ENCODE measurements around the gene RUNX1. TPM values are rescaled to one million over a fixed set of nuclear protein-coding genes. Genes with fewer than 3 reads are reported as not detected.

The RUNX1 gene
- total and polyA plus RNA-seq, 2 donors (not counting 3 experiments of a cell fraction or from before 2014, with no cell fraction given), result 4.6 to 17.9 TPM

DNA sequence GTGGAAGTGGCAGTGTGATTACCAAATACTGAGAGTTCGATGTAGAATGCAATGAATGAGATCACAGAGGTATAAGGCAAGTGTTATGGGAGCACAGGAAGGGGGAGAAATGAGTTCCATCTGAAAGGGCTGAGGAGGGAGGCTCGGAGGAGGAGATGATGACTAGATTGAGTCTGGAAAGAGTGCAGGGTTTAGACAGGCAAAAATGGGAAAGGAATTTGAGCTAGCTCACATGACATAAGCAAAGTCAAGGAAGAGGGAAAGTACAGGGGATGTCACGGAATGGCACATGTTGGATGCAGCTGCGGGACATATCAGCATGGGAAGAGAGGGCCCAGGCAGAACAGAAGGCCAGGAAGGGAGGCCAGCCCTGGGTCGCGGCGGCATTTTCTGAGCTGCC, 132.7 kb downstream of the RUNX1 start:
- Histone ChIP-seq H3K4me3 (replicated peaks in 1 of 3; ENCODE audit: insufficient read depth in 1 of 3, low read depth in 1 of 3, low read length in 3 of 3) (no peak overlapping the region), H3K4me1 (ENCODE audit: control insufficient read depth, extremely low read depth, insufficient read depth, low read length) (no peaks in the 10 kb centered on the region), H3K27ac (ENCODE audit: insufficient read depth, low read depth, low read length) (no peak overlapping the region), H3K9ac (replicated peaks; ENCODE audit: extremely low read depth, insufficient read depth, low read length) (no peak overlapping the region), H3K36me3 (ENCODE audit: control insufficient read depth in 2 of 2, extremely low read depth in 1 of 2, insufficient read depth in 2 of 2, low read length in 2 of 2) (no peaks in the 10 kb centered on the region), H4K20me1 (replicated peaks; ENCODE audit: control insufficient read depth, extremely low read depth, insufficient read depth, low read length) (no peaks in the 10 kb centered on the region), H3K9me3 (replicated peaks; ENCODE audit: control insufficient read depth, insufficient read depth, low read length) (no peaks in the 10 kb centered on the region), H3K4me2 (ENCODE audit: insufficient read depth, low read length) (no peak overlapping the region), H3K79me2 (ENCODE audit: control insufficient read depth, insufficient read depth, low read length) (no peaks in the 10 kb centered on the region), H3K27me3 (ENCODE audit: control insufficient read depth in 2 of 2, insufficient read depth in 2 of 2, low read length in 2 of 2) (peaks cover 23 to 24% of the 10 kb centered on the region in 2 experiments), H3K9me1 (replicated peaks; ENCODE audit: control insufficient read depth, extremely low read depth, insufficient read depth, low read length) (no peaks in the 10 kb centered on the region), H2AFZ (ENCODE audit: low read depth, low read length) (no peak overlapping the region)
- no peak for DNase-seq (ENCODE audit: low read depth, low spot score)
- dilution Hi-C loops (cut with MboI; ENCODE audit: extremely low pct_ligation_motif_present, low sequenced_read_pairs), result no loop called here
- POLR2A ChIA-PET, result no interaction called here
- no TSS peak for BruUV-seq (replicated peaks)
- intact Hi-C loops (cut with micrococcal nuclease), result no loop called here
- FAIRE-seq, result no peak
- TF ChIP-seq EZH2 (IDR thresholded peaks at IDR 0.05; ENCODE audit: borderline replicate concordance, low read depth, low read length, severe bottlenecking) (no peak), POLR2A (IDR thresholded peaks at IDR 0.05; ENCODE audit: low read depth, low read length) (no peak), GATA2 (IDR thresholded peaks at IDR 0.05; ENCODE audit: insufficient read depth, insufficient read length, low read depth, low read length) (no peak), JUN (IDR thresholded peaks at IDR 0.05; ENCODE audit: borderline replicate concordance, insufficient read depth, insufficient read length, low read depth) (no peak), FOS (IDR thresholded peaks at IDR 0.05; ENCODE audit: borderline replicate concordance, insufficient read depth, low read length) (no peak)
- TF ChIP-seq, protein P1, sequence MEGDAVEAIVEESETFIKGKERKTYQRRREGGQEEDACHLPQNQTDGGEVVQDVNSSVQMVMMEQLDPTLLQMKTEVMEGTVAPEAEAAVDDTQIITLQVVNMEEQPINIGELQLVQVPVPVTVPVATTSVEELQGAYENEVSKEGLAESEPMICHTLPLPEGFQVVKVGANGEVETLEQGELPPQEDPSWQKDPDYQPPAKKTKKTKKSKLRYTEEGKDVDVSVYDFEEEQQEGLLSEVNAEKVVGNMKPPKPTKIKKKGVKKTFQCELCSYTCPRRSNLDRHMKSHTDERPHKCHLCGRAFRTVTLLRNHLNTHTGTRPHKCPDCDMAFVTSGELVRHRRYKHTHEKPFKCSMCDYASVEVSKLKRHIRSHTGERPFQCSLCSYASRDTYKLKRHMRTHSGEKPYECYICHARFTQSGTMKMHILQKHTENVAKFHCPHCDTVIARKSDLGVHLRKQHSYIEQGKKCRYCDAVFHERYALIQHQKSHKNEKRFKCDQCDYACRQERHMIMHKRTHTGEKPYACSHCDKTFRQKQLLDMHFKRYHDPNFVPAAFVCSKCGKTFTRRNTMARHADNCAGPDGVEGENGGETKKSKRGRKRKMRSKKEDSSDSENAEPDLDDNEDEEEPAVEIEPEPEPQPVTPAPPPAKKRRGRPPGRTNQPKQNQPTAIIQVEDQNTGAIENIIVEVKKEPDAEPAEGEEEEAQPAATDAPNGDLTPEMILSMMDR (IDR thresholded peaks at IDR 0.05; ENCODE audit: extremely low read depth in 1 of 2, insufficient read depth in 1 of 2, low read depth in 1 of 2, low read length in 2 of 2), result no peak
- CTCF ChIA-PET, result no interaction called here

- dilution Hi-C loops (cut with MboI; ENCODE audit: extremely low pct_ligation_motif_present, low sequenced_read_pairs), result no loop called here
- H4K20me1 ChIP-seq (replicated peaks; ENCODE audit: control insufficient read depth, extremely low read depth, insufficient read depth, low read length), result no peaks in the 10 kb centered on the region
- H3K4me2 ChIP-seq (ENCODE audit: insufficient read depth, low read length), result no peak overlapping the region
- FAIRE-seq (no peak), DNase-seq (ENCODE audit: low read depth, low spot score) (no peak)
- ChIA-PET POLR2A (no interaction called here), CTCF (no interaction called here)
- H3K36me3 ChIP-seq (ENCODE audit: control insufficient read depth in 2 of 2, extremely low read depth in 1 of 2, insufficient read depth in 2 of 2, low read length in 2 of 2), result no peaks in the 10 kb centered on the region
- intact Hi-C loops (cut with micrococcal nuclease), result no loop called here
- H2AFZ ChIP-seq (ENCODE audit: low read depth, low read length), result no peak overlapping the region
- no peak overlapping the region for H3K4me3 ChIP-seq (replicated peaks in 1 of 3; ENCODE audit: insufficient read depth in 1 of 3, low read depth in 1 of 3, low read length in 3 of 3)
- H3K79me2 ChIP-seq (ENCODE audit: control insufficient read depth, insufficient read depth, low read length), result no peaks in the 10 kb centered on the region
- TF ChIP-seq MYC (IDR thresholded peaks at IDR 0.05; ENCODE audit: low read depth, low read length), result no peak
- TF ChIP-seq POLR2A (IDR thresholded peaks at IDR 0.05; ENCODE audit: low read depth, low read length), result no peak
- TF ChIP-seq, protein P1 (IDR thresholded peaks at IDR 0.05; ENCODE audit: extremely low read depth in 1 of 2, insufficient read depth in 1 of 2, low read depth in 1 of 2, low read length in 2 of 2), result no peak
- TF ChIP-seq EZH2 (IDR thresholded peaks at IDR 0.05; ENCODE audit: borderline replicate concordance, low read depth, low read length, severe bottlenecking), result no peak
- TF ChIP-seq GATA2 (IDR thresholded peaks at IDR 0.05; ENCODE audit: insufficient read depth, insufficient read length, low read depth, low read length), result no peak
- TF ChIP-seq, protein P2, sequence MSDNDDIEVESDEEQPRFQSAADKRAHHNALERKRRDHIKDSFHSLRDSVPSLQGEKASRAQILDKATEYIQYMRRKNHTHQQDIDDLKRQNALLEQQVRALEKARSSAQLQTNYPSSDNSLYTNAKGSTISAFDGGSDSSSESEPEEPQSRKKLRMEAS (IDR thresholded peaks at IDR 0.05; ENCODE audit: insufficient read depth, insufficient read length), result no peak
- TF ChIP-seq FOS (IDR thresholded peaks at IDR 0.05; ENCODE audit: borderline replicate concordance, insufficient read depth, low read length), result no peak
- TF ChIP-seq JUN (IDR thresholded peaks at IDR 0.05; ENCODE audit: borderline replicate concordance, insufficient read depth, insufficient read length, low read depth), result no peak
- TF ChIP-seq POLR2AphosphoS5 (IDR thresholded peaks at IDR 0.05; ENCODE audit: insufficient read depth, low read depth, low read length), result no peak
- no peak overlapping the region for H3K27ac ChIP-seq (ENCODE audit: insufficient read depth, low read depth, low read length)
- H3K9me3 ChIP-seq (replicated peaks; ENCODE audit: control insufficient read depth, insufficient read depth, low read length), result no peaks in the 10 kb centered on the region
- peaks cover 23 to 25% of the 10 kb centered on the region in 2 experiments for H3K27me3 ChIP-seq (ENCODE audit: control insufficient read depth in 2 of 2, insufficient read depth in 2 of 2, low read length in 2 of 2)
- no peaks in the 10 kb centered on the region for H3K9me1 ChIP-seq (replicated peaks; ENCODE audit: control insufficient read depth, extremely low read depth, insufficient read depth, low read length)
- no peaks in the 10 kb centered on the region for H3K4me1 ChIP-seq (ENCODE audit: control insufficient read depth, extremely low read depth, insufficient read depth, low read length)
- no peak overlapping the region for H3K9ac ChIP-seq (replicated peaks; ENCODE audit: extremely low read depth, insufficient read depth, low read length)
- BruUV-seq (replicated peaks), result no TSS peak
These were observed 133.7 kb downstream of the RUNX1 start for GRCh38 chr21:34915364-34915841.

Data from endothelial cell of umbilical vein (primary cell).